GM23338 (cell line): ENCODE results near the gene SCGB1A1. TPM values are rescaled to one million over a fixed set of nuclear protein-coding genes. Genes with fewer than 3 reads are reported as not detected.

Experiments
- ATAC-seq: fragments of 200-7000 bp; cut with Tn5 transposase; 3 replicates; pipeline ENCODE4 v1.9.1; 2020
- DNase-seq: peaks from one replicate; pipeline ENCODE4 v3.0.0-alpha.2; 2015; ENCODE audit warnings: low spot score
- H2AFZ ChIP-seq: fragments of 200-600 bp; sonication (generic); 2 replicates; pipeline ENCODE4 v1.8.0; 2016; ENCODE audit warnings: antibody characterized with exemption, mild to moderate bottlenecking, moderate library complexity
- H3F3A ChIP-seq: fragments of 200-600 bp; sonication (generic); replicated peaks from 2 replicates; pipeline ENCODE4 v1.8.0; 2017; ENCODE audit warnings: antibody characterized with exemption, mixed run types, low read depth
- H3K27ac ChIP-seq: fragments of 200-600 bp; sonication (generic); 2 replicates; pipeline ENCODE4 v1.6.1; 2016; ENCODE audit warnings: low read depth
- H3K27me3 ChIP-seq: fragments of 200-600 bp; sonication (generic); 2 replicates; pipeline ENCODE4 v1.8.0; 2016; ENCODE audit warnings: mild to moderate bottlenecking, mixed run types, moderate library complexity; ENCODE audit not compliant: insufficient read depth
- H3K36me3 ChIP-seq: fragments of 200-600 bp; sonication (generic); 2 replicates; pipeline ENCODE4 v1.8.0; 2016; ENCODE audit warnings: mild to moderate bottlenecking; ENCODE audit not compliant: insufficient read depth
- H3K4me1 ChIP-seq: fragments of 200-600 bp; sonication (generic); 2 replicates; pipeline ENCODE4 v1.8.0; 2016; ENCODE audit warnings: mild to moderate bottlenecking, moderate library complexity; ENCODE audit not compliant: insufficient read depth
- H3K4me2 ChIP-seq: fragments of 200-600 bp; sonication (generic); 2 replicates; pipeline ENCODE4 v1.7.1; 2017; ENCODE audit warnings: mixed run types
- H3K4me3 ChIP-seq: fragments of 200-600 bp; sonication (generic); 2 replicates; pipeline ENCODE4 v1.6.1; 2016; ENCODE audit warnings: mixed run types
- H3K79me2 ChIP-seq: fragments of 200-600 bp; sonication (generic); replicated peaks from 2 replicates; pipeline ENCODE4 v1.8.0; 2017; ENCODE audit warnings: mild to moderate bottlenecking; ENCODE audit not compliant: insufficient read depth
- H3K9me2 ChIP-seq: fragments of 200-600 bp; sonication (generic); 2 replicates; pipeline ENCODE4 v1.8.0; 2017; ENCODE audit not compliant: insufficient read depth
- H4K20me1 ChIP-seq: fragments of 200-600 bp; sonication (generic); replicated peaks from 2 replicates; pipeline ENCODE4 v1.8.0; 2017; ENCODE audit warnings: mild to moderate bottlenecking; ENCODE audit not compliant: insufficient read depth
- H3K27ac Mint-ChIP-seq: 2 replicates; pipeline ENCODE4 v1.8.0; 2020; ENCODE audit warnings: inconsistent platforms, mild to moderate bottlenecking, moderate library complexity, mixed read lengths
- H3K27me3 Mint-ChIP-seq: 3 replicates; pipeline ENCODE4 v1.8.0; 2022; ENCODE audit warnings: low read depth, mild to moderate bottlenecking, moderate library complexity, mixed read lengths, inconsistent platforms; ENCODE audit not compliant: insufficient read depth, poor library complexity
- H3K36me3 Mint-ChIP-seq: 3 replicates; pipeline ENCODE4 v1.8.0; 2021; ENCODE audit warnings: low read depth, mild to moderate bottlenecking, inconsistent platforms, moderate library complexity, mixed read lengths
- H3K4me1 Mint-ChIP-seq: 3 replicates; pipeline ENCODE4 v1.8.0; 2020; ENCODE audit warnings: mild to moderate bottlenecking, inconsistent platforms, mixed read lengths
- H3K4me3 Mint-ChIP-seq: 3 replicates; pipeline ENCODE4 v1.8.0; 2021; ENCODE audit warnings: moderate library complexity, mild to moderate bottlenecking, inconsistent platforms, mixed read lengths
- H3K9me3 Mint-ChIP-seq: 3 replicates; pipeline ENCODE4 v1.8.0; 2020; ENCODE audit warnings: moderate library complexity, mild to moderate bottlenecking, inconsistent platforms, mixed read lengths
- ETS1 ChIP-seq: IDR thresholded peaks from 2 replicates; pipeline ENCODE4 v1.6.1; 2016; ENCODE audit warnings: antibody characterized with exemption
- EZH2phosphoT487 ChIP-seq: fragments of 200-600 bp; sonication (generic); IDR thresholded peaks from one replicate; pipeline ENCODE4 v1.8.1; 2018; ENCODE audit warnings: antibody characterized with exemption; ENCODE audit not compliant: unreplicated experiment
- POLR2AphosphoS5 ChIP-seq: IDR thresholded peaks from 2 replicates; pipeline ENCODE4 v1.6.1; 2016; ENCODE audit warnings: antibody characterized with exemption, low read depth
- ZNF331 ChIP-seq: fragments of 250-450 bp; sonication (Bioruptor Pico); IDR thresholded peaks from 2 replicates; pipeline ENCODE4 v1.5.0; 2020; ENCODE audit warnings: low read depth, mild to moderate bottlenecking, moderate library complexity
- polyA plus RNA-seq: library from polyadenylated mRNA; unstranded; fragments of >200 nt; fragmentation: Nextera tagmentation; extraction: Ambion mirVana; gene quantifications from 2 replicates; pipeline ENCODE4 v1.2.1, GENCODE V29; 2016
- total RNA-seq: library from RNA; depleted of rRNA; stranded (reverse); fragments of >200 nt; shearing (Covaris generic); gene quantifications from 2 replicates; pipeline ENCODE4 v1.2.3, GENCODE V29; 2014
- TF ChIP-seq, protein P1 (sequence below): fragments of 250-450 bp; sonication (Bioruptor Pico); IDR thresholded peaks from 2 replicates; pipeline ENCODE4 v1.5.0; 2020; ENCODE audit warnings: mild to moderate bottlenecking, moderate library complexity
- TF ChIP-seq, protein P2 (sequence below), 2 experiments: fragments of 200-600 bp in 1 of 2; sonication (generic) in 1 of 2; conservative IDR thresholded peaks; 2 replicates each; pipeline versions ENCODE4 v1.5.1 to v1.6.1; 2016 to 2017; ENCODE audit warnings: antibody characterized with exemption in 2 of 2, low read depth in 2 of 2, mild to moderate bottlenecking in 2 of 2, moderate library complexity in 1 of 2

Gene SCGB1A1
- total and polyA plus RNA-seq, 2 experiments from 2014 or later: not detected

- Histone ChIP-seq H3K36me3 (no peaks in the 10 kb centered on the region), H3K4me3 (no peak overlapping the region), H3K4me2 (no peak overlapping the region), H3K27me3 (no peaks in the 10 kb centered on the region), H3K4me1 (no peaks in the 10 kb centered on the region), H3F3A (no peaks in the 10 kb centered on the region), H2AFZ (no peak overlapping the region), H3K79me2 (no peaks in the 10 kb centered on the region), H3K9me2 (no peaks in the 10 kb centered on the region), H4K20me1 (no peaks in the 10 kb centered on the region), H3K27ac (no peak overlapping the region)
- Mint-ChIP-seq H3K4me3 (no peak overlapping the region), H3K27me3 (peaks cover 2% of the 10 kb centered on the region), H3K4me1 (no peaks in the 10 kb centered on the region; the same call in 2 of the 3 replicates), H3K9me3 (no peaks in the 10 kb centered on the region), H3K36me3 (no peaks in the 10 kb centered on the region), H3K27ac (no peak overlapping the region)
- ATAC-seq (no peak), DNase-seq (no peak)
- TF ChIP-seq, protein P1, sequence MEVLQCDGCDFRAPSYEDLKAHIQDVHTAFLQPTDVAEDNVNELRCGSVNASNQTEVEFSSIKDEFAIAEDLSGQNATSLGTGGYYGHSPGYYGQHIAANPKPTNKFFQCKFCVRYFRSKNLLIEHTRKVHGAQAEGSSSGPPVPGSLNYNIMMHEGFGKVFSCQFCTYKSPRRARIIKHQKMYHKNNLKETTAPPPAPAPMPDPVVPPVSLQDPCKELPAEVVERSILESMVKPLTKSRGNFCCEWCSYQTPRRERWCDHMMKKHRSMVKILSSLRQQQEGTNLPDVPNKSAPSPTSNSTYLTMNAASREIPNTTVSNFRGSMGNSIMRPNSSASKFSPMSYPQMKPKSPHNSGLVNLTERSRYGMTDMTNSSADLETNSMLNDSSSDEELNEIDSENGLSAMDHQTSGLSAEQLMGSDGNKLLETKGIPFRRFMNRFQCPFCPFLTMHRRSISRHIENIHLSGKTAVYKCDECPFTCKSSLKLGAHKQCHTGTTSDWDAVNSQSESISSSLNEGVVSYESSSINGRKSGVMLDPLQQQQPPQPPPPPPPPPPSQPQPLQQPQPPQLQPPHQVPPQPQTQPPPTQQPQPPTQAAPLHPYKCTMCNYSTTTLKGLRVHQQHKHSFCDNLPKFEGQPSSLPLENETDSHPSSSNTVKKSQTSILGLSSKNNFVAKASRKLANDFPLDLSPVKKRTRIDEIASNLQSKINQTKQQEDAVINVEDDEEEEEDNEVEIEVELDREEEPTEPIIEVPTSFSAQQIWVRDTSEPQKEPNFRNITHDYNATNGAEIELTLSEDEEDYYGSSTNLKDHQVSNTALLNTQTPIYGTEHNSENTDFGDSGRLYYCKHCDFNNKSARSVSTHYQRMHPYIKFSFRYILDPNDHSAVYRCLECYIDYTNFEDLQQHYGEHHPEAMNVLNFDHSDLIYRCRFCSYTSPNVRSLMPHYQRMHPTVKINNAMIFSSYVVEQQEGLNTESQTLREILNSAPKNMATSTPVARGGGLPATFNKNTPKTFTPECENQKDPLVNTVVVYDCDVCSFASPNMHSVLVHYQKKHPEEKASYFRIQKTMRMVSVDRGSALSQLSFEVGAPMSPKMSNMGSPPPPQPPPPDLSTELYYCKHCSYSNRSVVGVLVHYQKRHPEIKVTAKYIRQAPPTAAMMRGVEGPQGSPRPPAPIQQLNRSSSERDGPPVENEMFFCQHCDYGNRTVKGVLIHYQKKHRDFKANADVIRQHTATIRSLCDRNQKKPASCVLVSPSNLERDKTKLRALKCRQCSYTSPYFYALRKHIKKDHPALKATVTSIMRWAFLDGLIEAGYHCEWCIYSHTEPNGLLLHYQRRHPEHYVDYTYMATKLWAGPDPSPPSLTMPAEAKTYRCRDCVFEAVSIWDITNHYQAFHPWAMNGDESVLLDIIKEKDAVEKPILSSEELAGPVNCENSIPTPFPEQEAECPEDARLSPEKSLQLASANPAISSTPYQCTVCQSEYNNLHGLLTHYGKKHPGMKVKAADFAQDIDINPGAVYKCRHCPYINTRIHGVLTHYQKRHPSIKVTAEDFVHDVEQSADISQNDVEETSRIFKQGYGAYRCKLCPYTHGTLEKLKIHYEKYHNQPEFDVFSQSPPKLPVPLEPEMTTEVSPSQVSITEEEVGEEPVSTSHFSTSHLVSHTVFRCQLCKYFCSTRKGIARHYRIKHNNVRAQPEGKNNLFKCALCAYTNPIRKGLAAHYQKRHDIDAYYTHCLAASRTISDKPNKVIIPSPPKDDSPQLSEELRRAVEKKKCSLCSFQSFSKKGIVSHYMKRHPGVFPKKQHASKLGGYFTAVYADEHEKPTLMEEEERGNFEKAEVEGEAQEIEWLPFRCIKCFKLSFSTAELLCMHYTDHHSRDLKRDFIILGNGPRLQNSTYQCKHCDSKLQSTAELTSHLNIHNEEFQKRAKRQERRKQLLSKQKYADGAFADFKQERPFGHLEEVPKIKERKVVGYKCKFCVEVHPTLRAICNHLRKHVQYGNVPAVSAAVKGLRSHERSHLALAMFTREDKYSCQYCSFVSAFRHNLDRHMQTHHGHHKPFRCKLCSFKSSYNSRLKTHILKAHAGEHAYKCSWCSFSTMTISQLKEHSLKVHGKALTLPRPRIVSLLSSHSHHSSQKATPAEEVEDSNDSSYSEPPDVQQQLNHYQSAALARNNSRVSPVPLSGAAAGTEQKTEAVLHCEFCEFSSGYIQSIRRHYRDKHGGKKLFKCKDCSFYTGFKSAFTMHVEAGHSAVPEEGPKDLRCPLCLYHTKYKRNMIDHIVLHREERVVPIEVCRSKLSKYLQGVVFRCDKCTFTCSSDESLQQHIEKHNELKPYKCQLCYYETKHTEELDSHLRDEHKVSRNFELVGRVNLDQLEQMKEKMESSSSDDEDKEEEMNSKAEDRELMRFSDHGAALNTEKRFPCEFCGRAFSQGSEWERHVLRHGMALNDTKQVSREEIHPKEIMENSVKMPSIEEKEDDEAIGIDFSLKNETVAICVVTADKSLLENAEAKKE (CRISPR knock-in tag): no peak
Measured at GRCh38 chr11:62416596-62416995, 2.2 kb upstream of the SCGB1A1 start.

DNA sequence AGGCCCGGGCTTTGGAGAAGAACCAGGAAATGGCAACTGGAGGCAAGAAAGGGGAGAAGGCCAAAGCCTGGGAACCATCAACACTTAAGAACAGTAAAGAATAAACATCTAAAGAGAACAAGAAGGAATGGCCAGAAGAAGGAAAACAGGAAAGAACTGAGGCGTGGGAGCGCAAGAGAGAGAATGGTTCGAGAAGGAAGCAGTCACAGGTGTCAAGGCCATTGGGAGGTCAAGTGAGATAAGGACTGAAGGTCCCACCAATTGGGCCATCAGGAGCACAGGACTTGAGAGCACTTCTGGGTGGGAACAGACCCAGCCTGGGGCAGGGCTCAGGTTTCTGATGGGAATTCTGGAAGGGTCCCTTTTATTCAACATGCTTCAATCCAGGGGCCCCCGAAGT is 697 bp upstream of the SCGB1A1 start:
- no peaks in the 10 kb centered on the region for H3K36me3 ChIP-seq
- H3F3A ChIP-seq: no peaks in the 10 kb centered on the region
- peaks cover 5% of the 10 kb centered on the region for H3K27me3 ChIP-seq
- no peaks in the 10 kb centered on the region for H3K4me1 ChIP-seq
- H3K79me2 ChIP-seq: no peaks in the 10 kb centered on the region
- H3K9me2 ChIP-seq: no peaks in the 10 kb centered on the region
- Mint-ChIP-seq H3K4me3 (no peak overlapping the region), H3K27me3 (peaks cover 11% of the 10 kb centered on the region), H3K27ac (no peak overlapping the region), H3K9me3 (no peaks in the 10 kb centered on the region), H3K36me3 (no peaks in the 10 kb centered on the region), H3K4me1 (no peaks in the 10 kb centered on the region; the same call in 2 of the 3 replicates)
- ATAC-seq: no peak
- H3K4me2 ChIP-seq: no peak overlapping the region
- no peaks in the 10 kb centered on the region for H4K20me1 ChIP-seq
- H3K27ac ChIP-seq: no peak overlapping the region
- no peak for DNase-seq
- H3K4me3 ChIP-seq: no peak overlapping the region
- no peak overlapping the region for H2AFZ ChIP-seq
- TF ChIP-seq, protein P2, sequence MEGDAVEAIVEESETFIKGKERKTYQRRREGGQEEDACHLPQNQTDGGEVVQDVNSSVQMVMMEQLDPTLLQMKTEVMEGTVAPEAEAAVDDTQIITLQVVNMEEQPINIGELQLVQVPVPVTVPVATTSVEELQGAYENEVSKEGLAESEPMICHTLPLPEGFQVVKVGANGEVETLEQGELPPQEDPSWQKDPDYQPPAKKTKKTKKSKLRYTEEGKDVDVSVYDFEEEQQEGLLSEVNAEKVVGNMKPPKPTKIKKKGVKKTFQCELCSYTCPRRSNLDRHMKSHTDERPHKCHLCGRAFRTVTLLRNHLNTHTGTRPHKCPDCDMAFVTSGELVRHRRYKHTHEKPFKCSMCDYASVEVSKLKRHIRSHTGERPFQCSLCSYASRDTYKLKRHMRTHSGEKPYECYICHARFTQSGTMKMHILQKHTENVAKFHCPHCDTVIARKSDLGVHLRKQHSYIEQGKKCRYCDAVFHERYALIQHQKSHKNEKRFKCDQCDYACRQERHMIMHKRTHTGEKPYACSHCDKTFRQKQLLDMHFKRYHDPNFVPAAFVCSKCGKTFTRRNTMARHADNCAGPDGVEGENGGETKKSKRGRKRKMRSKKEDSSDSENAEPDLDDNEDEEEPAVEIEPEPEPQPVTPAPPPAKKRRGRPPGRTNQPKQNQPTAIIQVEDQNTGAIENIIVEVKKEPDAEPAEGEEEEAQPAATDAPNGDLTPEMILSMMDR (conservative IDR thresholded peaks at IDR 0.05; ENCODE audit: low read depth in 2 of 2): no peak
- TF ChIP-seq ETS1: no peak
- no peak for TF ChIP-seq ZNF331 (CRISPR knock-in tag)
- no peak for TF ChIP-seq EZH2phosphoT487
- no peak for TF ChIP-seq POLR2AphosphoS5
